ENCODE results near the gene PRM2.

PRM2 gene

DNA sequence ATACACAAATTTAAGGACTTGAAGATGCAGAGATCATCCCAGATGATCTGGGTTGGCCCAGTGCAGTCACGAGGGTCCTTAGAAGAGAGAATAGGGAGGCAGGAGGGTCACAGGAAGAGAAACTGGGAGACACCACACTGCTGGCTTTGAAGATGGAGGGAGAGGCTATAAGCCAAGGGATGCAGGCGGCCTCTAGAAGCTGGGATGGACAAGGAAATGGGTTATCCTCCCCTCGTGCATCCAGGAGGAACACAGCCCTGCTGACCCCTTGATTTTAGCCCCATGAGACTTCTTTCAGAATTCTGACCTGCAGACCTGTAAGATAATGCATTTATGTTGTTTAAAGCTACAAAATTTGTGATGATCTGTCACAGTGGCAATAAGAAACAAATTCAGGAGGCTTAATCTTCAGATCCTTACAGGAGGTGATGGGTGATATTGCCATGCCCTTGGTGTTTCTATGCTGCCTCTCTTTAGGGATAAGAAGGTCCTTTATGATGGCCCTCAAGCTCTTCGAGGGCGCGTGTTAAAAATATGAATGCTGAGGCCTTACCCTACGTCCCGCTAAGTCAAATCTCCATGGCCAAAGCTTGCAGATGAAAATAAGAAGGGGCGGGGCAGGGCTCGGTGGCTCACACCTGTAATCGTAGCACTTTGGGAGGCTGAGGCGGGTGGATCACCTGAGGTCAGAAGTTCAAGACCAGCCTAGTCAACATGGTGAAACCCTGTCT is 1.5 kb upstream of the PRM2 start:
- TF ChIP-seq POLR2AphosphoS5 (IDR thresholded peaks at IDR 0.05; ENCODE audit: low read depth) (no peak), SPI1 (IDR thresholded peaks at IDR 0.05; ENCODE audit: borderline replicate concordance, low read depth) (no peak), GABPA (IDR thresholded peaks at IDR 0.05; ENCODE audit: low read depth) (no peak)
- TF ChIP-seq, protein P1, sequence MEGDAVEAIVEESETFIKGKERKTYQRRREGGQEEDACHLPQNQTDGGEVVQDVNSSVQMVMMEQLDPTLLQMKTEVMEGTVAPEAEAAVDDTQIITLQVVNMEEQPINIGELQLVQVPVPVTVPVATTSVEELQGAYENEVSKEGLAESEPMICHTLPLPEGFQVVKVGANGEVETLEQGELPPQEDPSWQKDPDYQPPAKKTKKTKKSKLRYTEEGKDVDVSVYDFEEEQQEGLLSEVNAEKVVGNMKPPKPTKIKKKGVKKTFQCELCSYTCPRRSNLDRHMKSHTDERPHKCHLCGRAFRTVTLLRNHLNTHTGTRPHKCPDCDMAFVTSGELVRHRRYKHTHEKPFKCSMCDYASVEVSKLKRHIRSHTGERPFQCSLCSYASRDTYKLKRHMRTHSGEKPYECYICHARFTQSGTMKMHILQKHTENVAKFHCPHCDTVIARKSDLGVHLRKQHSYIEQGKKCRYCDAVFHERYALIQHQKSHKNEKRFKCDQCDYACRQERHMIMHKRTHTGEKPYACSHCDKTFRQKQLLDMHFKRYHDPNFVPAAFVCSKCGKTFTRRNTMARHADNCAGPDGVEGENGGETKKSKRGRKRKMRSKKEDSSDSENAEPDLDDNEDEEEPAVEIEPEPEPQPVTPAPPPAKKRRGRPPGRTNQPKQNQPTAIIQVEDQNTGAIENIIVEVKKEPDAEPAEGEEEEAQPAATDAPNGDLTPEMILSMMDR (IDR thresholded peaks at IDR 0.05; ENCODE audit: insufficient read depth, low read length): no peak
- TF ChIP-seq, protein P2, sequence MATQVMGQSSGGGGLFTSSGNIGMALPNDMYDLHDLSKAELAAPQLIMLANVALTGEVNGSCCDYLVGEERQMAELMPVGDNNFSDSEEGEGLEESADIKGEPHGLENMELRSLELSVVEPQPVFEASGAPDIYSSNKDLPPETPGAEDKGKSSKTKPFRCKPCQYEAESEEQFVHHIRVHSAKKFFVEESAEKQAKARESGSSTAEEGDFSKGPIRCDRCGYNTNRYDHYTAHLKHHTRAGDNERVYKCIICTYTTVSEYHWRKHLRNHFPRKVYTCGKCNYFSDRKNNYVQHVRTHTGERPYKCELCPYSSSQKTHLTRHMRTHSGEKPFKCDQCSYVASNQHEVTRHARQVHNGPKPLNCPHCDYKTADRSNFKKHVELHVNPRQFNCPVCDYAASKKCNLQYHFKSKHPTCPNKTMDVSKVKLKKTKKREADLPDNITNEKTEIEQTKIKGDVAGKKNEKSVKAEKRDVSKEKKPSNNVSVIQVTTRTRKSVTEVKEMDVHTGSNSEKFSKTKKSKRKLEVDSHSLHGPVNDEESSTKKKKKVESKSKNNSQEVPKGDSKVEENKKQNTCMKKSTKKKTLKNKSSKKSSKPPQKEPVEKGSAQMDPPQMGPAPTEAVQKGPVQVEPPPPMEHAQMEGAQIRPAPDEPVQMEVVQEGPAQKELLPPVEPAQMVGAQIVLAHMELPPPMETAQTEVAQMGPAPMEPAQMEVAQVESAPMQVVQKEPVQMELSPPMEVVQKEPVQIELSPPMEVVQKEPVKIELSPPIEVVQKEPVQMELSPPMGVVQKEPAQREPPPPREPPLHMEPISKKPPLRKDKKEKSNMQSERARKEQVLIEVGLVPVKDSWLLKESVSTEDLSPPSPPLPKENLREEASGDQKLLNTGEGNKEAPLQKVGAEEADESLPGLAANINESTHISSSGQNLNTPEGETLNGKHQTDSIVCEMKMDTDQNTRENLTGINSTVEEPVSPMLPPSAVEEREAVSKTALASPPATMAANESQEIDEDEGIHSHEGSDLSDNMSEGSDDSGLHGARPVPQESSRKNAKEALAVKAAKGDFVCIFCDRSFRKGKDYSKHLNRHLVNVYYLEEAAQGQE (IDR thresholded peaks at IDR 0.05; ENCODE audit: insufficient replicate concordance, low read depth): no peak
- no peak overlapping the region for H3K27ac ChIP-seq (replicated peaks)
- no peak for DNase-seq (ENCODE audit: low read depth in 1 of 2, low spot score in 1 of 2)
- no peaks in the 10 kb centered on the region for H3K27me3 ChIP-seq (ENCODE audit: insufficient read depth, poor library complexity, severe bottlenecking)
- H3K4me3 ChIP-seq (replicated peaks; ENCODE audit: insufficient read depth, low read length): no peak overlapping the region

DNA sequence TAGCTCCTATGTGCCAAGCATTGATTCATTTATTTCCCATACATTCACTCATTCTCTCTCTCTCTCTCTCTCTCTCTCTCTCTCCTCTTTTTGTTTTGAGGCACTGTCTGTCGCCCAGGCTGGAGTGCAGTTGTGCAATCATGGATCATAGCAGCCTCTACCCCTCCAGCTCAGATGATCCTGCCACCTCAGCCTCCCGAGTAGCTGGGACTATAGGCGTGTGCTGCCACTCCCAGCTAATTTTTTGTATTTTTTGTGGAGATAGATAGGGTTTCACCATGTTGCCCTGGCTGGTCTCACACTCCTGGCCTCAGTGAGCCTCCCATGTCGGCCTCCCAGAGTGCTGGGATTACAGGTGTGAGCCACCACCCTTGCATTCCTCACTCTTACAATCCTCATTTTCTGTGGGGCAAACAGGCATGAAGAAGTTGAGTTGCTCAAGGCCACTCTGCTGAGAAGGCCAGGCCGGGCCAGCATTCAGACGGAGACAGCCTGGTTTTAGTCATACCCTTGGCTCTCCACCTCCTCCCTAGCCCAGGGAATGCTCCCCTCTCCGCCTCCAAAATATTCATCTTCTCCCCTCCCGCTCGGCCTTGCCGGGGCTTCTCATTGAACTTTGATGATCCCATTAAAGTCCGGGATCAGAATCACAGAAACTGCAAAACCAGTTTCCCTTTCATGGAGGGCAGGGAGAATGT is 765 bp upstream of the PRM2 start:
- no peak for TF ChIP-seq GABPA (IDR thresholded peaks at IDR 0.05; ENCODE audit: low read depth)
- no peak for TF ChIP-seq POLR2AphosphoS5 (IDR thresholded peaks at IDR 0.05; ENCODE audit: low read depth)
- TF ChIP-seq, protein P2 (IDR thresholded peaks at IDR 0.05; ENCODE audit: insufficient replicate concordance, low read depth): no peak
- no peak for TF ChIP-seq SPI1 (IDR thresholded peaks at IDR 0.05; ENCODE audit: borderline replicate concordance, low read depth)
- TF ChIP-seq, protein P1 (IDR thresholded peaks at IDR 0.05; ENCODE audit: insufficient read depth, low read length): no peak
- DNase-seq (ENCODE audit: low read depth in 1 of 2, low spot score in 1 of 2): no peak
- Histone ChIP-seq H3K27me3 (ENCODE audit: insufficient read depth, poor library complexity, severe bottlenecking) (no peaks in the 10 kb centered on the region), H3K4me3 (replicated peaks; ENCODE audit: insufficient read depth, low read length) (no peak overlapping the region), H3K27ac (replicated peaks) (no peak overlapping the region)

DNA sequence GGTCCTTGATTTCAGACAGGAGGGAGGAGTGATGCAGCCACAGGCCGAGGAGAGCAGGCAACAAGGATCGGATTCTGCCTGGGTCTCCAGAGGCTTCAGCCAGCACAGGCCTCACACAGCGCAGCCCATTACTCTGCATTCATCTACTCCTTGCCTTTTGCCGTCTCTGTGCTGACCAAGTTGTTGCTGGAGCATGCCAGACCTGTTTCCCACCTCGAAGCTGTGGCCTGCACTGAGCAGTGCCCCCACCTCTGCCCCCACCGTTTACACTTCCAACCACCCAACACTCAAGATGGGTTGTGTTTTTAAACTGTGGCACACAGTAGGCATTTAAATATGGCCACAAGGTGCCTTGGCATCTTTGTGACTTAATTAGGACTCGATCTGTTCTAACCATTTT is 1.3 kb downstream of the PRM2 start:
- DNase-seq (ENCODE audit: low read depth in 1 of 2, low spot score in 1 of 2): no peak
- TF ChIP-seq, protein P1 (IDR thresholded peaks at IDR 0.05; ENCODE audit: insufficient read depth, low read length): no peak
- TF ChIP-seq, protein P2 (IDR thresholded peaks at IDR 0.05; ENCODE audit: insufficient replicate concordance, low read depth): no peak
- TF ChIP-seq SPI1 (IDR thresholded peaks at IDR 0.05; ENCODE audit: borderline replicate concordance, low read depth) (no peak), GABPA (IDR thresholded peaks at IDR 0.05; ENCODE audit: low read depth) (no peak), POLR2AphosphoS5 (IDR thresholded peaks at IDR 0.05; ENCODE audit: low read depth) (no peak)
- H3K27ac ChIP-seq (replicated peaks): no peak overlapping the region
- H3K27me3 ChIP-seq (ENCODE audit: insufficient read depth, poor library complexity, severe bottlenecking): no peaks in the 10 kb centered on the region
- H3K4me3 ChIP-seq (replicated peaks; ENCODE audit: insufficient read depth, low read length): no peak overlapping the region

All from HL-60 (cell line).